ENCODE data around the gene BMPER. TPM values are rescaled to one million over a fixed set of nuclear protein-coding genes. Genes with fewer than 3 reads are reported as not detected.

Gene BMPER
- total RNA-seq, 6 donors from 2014 or later: 2.5 to 15.6 (median 9.4) TPM

DNA sequence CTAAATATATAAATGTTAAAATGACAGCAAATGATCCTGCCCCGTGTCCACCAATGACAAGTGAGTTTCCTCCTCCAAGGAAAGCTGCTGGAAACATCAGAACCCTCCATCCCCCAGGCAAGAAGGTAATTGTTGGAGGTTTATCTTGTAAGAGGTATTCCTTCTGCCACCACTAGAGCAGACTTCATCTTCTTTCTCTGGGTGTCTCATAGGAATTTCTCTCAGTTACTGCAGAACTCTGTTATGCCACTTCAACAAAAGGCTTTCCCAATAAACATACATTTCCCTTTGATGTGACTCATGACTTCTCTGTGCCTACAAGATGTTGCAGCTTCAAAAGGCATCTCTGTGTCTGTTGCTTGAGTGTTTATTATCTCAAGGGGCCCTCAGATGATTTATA, 279.1 kb downstream of the BMPER start:
- no peaks in the 10 kb centered on the region for H3K4me1 ChIP-seq

DNA sequence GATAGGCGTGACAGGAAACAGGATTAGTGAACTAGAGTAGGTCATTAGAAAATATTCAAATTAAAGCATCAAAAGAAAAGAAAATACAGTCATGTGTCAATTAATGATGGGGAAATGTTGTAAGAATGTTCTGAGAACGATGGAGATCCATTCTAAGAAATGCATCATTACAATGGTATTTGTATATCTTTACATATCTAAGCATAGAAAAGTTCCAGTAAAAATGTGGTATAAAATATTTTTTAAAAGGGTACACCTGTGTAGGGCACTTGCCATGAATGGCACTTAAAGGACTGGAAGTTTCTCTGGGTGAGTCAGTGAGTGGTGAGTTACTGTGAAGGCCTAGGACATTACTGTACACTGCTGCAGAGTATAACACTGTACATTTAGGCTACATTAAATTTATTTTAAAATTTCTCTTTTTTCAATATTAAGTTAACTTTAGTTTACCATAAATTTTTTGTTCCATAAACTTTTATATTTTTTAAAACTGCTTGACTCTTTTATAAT, 282.5 kb downstream of the BMPER start:
- WGBS, 2 donors: 72 to 75% methylated on average over 2 of the region's 2 CpGs

More for the DNA sequence above, 279.1 kb downstream of the BMPER start:
- Histone ChIP-seq H3K27me3 (no peaks in the 10 kb centered on the region), H3K4me3 (no peak overlapping the region), H3K9me3 (no peaks in the 10 kb centered on the region), H3K36me3 (no peaks in the 10 kb centered on the region), H3K27ac (no peak overlapping the region)
- ATAC-seq (ENCODE audit: low FRiP score in 2 of 2) (no peak), DNase-seq (no peak)
- WGBS, 2 donors: 65 to 76% methylated on average over 1 of the region's 1 CpG
- TF ChIP-seq POLR2AphosphoS5 (IDR thresholded peaks at IDR 0.05) (no peak), EP300 (IDR thresholded peaks at IDR 0.05) (no peak), POLR2A (IDR thresholded peaks at IDR 0.05) (no peak)
- TF ChIP-seq, protein P1, sequence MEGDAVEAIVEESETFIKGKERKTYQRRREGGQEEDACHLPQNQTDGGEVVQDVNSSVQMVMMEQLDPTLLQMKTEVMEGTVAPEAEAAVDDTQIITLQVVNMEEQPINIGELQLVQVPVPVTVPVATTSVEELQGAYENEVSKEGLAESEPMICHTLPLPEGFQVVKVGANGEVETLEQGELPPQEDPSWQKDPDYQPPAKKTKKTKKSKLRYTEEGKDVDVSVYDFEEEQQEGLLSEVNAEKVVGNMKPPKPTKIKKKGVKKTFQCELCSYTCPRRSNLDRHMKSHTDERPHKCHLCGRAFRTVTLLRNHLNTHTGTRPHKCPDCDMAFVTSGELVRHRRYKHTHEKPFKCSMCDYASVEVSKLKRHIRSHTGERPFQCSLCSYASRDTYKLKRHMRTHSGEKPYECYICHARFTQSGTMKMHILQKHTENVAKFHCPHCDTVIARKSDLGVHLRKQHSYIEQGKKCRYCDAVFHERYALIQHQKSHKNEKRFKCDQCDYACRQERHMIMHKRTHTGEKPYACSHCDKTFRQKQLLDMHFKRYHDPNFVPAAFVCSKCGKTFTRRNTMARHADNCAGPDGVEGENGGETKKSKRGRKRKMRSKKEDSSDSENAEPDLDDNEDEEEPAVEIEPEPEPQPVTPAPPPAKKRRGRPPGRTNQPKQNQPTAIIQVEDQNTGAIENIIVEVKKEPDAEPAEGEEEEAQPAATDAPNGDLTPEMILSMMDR (IDR thresholded peaks at IDR 0.05): no peak

DNA sequence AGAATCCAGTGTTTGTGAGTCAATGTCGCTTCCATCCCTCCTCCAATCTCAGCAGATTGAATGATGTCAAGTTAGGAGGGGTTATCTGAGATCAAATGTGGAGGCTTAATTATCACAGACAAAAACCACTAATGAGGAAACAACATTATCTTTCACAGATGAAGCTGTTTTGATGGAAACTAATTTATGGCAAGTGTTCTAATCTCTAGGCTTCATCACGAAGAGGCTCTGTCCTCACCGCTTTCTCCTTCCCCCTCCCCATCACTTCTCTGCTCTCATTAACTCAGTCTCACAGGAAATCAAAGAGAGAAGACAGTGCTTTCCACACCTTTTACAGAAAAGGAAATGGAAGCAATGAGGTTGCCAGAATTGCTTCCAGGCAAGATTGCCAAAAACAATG, 283.7 kb downstream of the BMPER start:
- DNase-seq (no peak), ATAC-seq (ENCODE audit: low FRiP score in 2 of 2) (no peak)
- H3K4me1 ChIP-seq: no peaks in the 10 kb centered on the region
- H3K9me3 ChIP-seq: no peaks in the 10 kb centered on the region
- H3K27ac ChIP-seq: no peak overlapping the region
- H3K27me3 ChIP-seq: no peaks in the 10 kb centered on the region
- TF ChIP-seq EP300 (IDR thresholded peaks at IDR 0.05) (no peak), POLR2AphosphoS5 (IDR thresholded peaks at IDR 0.05) (no peak), POLR2A (IDR thresholded peaks at IDR 0.05) (no peak)
- TF ChIP-seq, protein P1 (IDR thresholded peaks at IDR 0.05): no peak
- no peaks in the 10 kb centered on the region for H3K36me3 ChIP-seq
- 83 to 92% methylated on average over 3 of the region's 3 CpGs for WGBS, 2 donors
- H3K4me3 ChIP-seq: no peak overlapping the region

More for the DNA sequence above, 282.5 kb downstream of the BMPER start:
- no peak for ATAC-seq (ENCODE audit: low FRiP score in 2 of 2)
- Histone ChIP-seq H3K4me3 (no peak overlapping the region), H3K27me3 (no peaks in the 10 kb centered on the region), H3K4me1 (no peaks in the 10 kb centered on the region), H3K9me3 (no peaks in the 10 kb centered on the region), H3K27ac (no peak overlapping the region), H3K36me3 (no peaks in the 10 kb centered on the region)
- TF ChIP-seq POLR2A (IDR thresholded peaks at IDR 0.05): no peak
- TF ChIP-seq POLR2AphosphoS5 (IDR thresholded peaks at IDR 0.05): no peak
- TF ChIP-seq EP300 (IDR thresholded peaks at IDR 0.05): no peak
- TF ChIP-seq, protein P1 (IDR thresholded peaks at IDR 0.05): no peak
- no peak for DNase-seq

DNA sequence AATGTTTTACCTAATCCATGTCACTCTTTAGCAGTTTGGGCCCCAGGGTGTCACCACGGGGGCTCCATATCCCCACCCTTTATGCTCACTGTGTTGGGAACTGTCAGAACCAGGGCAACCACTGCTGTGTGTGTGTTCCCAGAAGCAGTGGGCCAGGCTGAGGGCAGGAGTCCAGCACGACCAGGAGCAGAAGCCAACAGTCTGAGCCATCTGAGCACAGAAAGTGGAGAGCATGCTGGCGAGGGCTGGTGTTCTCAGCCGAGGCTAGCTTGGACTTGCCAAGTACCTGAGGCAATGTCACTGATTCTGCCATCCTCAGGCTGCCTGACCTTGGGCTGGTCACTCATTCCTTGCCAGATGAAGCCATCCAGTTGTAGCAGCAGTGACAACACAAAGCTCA, 285.0 kb downstream of the BMPER start:
- DNase-seq: no peak
- 65 to 82% methylated on average over 2 to 4 of the region's 4 CpGs for WGBS, 2 donors
- no peaks in the 10 kb centered on the region for H3K27me3 ChIP-seq
- no peaks in the 10 kb centered on the region for H3K4me1 ChIP-seq
- no peak overlapping the region for H3K4me3 ChIP-seq
- no peaks in the 10 kb centered on the region for H3K36me3 ChIP-seq
- ATAC-seq (ENCODE audit: low FRiP score in 2 of 2): no peak
- H3K27ac ChIP-seq: no peak overlapping the region
- no peaks in the 10 kb centered on the region for H3K9me3 ChIP-seq
- no peak for TF ChIP-seq POLR2A (IDR thresholded peaks at IDR 0.05)
- TF ChIP-seq EP300 (IDR thresholded peaks at IDR 0.05): no peak
- TF ChIP-seq POLR2AphosphoS5 (IDR thresholded peaks at IDR 0.05): no peak
- TF ChIP-seq, protein P1 (IDR thresholded peaks at IDR 0.05): no peak

DNA sequence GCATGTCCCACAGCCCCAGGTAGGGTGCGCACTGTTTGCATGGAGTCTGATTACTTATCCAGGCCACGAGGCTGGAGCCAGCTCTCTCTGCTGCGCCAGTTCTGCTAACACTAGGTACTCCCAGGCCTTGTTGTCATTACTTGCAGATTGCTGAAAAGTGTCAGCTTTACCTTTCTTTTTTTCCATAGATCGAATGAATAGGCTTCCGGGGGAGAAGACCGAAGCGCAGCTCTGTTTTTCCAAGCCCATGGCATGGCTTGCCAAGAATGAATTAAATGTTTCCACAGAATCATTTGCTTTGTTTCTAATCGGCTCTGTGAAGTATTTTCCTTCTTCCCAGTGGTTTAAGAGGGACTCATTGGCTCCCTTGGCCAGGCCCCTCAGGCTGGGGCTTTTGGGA, 285.8 kb downstream of the BMPER start:
- H3K4me3 ChIP-seq: no peak overlapping the region
- H3K9me3 ChIP-seq: no peaks in the 10 kb centered on the region
- 76 to 82% methylated on average over 8 of the region's 8 CpGs for WGBS, 2 donors
- H3K27ac ChIP-seq: no peak overlapping the region
- no peaks in the 10 kb centered on the region for H3K4me1 ChIP-seq
- DNase-seq (no peak), ATAC-seq (ENCODE audit: low FRiP score in 2 of 2) (no peak)
- H3K36me3 ChIP-seq: no peaks in the 10 kb centered on the region
- no peaks in the 10 kb centered on the region for H3K27me3 ChIP-seq
- TF ChIP-seq, protein P1 (IDR thresholded peaks at IDR 0.05): no peak
- no peak for TF ChIP-seq EP300 (IDR thresholded peaks at IDR 0.05)
- no peak for TF ChIP-seq POLR2AphosphoS5 (IDR thresholded peaks at IDR 0.05)
- TF ChIP-seq POLR2A (IDR thresholded peaks at IDR 0.05): no peak

All from upper lobe of left lung (tissue), 6 donors.